SK-N-SH treated with all-trans-retinoic acid at 6 μM for 48 hours (cell line): ENCODE measurements around the gene AATF.

Experiments
- ARNTL ChIP-seq: fragments of 450-650 bp; formaldehyde crosslinking; IDR thresholded peaks from 2 replicates; pipeline ENCODE4 v1.5.0; 2020; ENCODE audit warnings: low read depth, mild to moderate bottlenecking, moderate library complexity, borderline replicate concordance
- TOX ChIP-seq: fragments of 250-450 bp; sonication (Bioruptor Pico); IDR thresholded peaks from 2 replicates; pipeline ENCODE4 v1.8.0; 2021; ENCODE audit warnings: mild to moderate bottlenecking, moderate library complexity, borderline replicate concordance
- ZC3H10 ChIP-seq: fragments of 250-450 bp; sonication (Bioruptor Pico); IDR thresholded peaks from 2 replicates; pipeline ENCODE4 v1.5.1; 2021; ENCODE audit warnings: mild to moderate bottlenecking, moderate library complexity

- TF ChIP-seq ARNTL (CRISPR knock-in tag) (no peak), ZC3H10 (no peak), TOX (CRISPR knock-in tag) (no peak)
Measured at GRCh38 chr17:36941265-36942010, 7.3 kb upstream of the AATF start.
